GM11168 (cell line): ENCODE results near the gene ZNF414.

ENCODE experiments used
- in situ Hi-C: fragments of 300-500 bp; cut with MboI; formaldehyde crosslinking; loops from one replicate; pipeline ENCODE4 v1.12.0; 2022; ENCODE audit warnings: low sequenced_read_pairs; ENCODE audit not compliant: unreplicated experiment

ZNF414 gene

DNA sequence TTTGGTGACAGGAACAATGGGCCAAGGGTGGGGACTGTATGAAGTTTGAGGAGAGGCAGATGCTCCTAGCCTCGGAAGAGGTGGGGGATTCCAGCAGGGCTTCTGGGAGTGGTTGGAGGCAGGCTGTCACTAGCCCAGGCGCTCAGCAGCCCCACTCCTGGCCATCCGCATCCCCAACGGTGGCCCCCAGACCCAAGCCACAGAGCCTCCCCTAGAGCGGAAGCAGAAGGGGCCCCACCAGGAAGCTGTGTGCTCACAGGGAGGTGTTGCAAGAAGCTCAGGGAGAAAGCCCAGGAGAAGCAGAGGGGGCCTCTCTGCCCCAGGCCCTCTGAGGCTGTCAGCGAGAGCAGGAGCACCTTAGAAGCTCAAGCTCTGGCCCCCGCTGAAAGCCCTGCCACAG is 19.8 kb downstream of the ZNF414 start:
- in situ Hi-C loops: no loop called here

DNA sequence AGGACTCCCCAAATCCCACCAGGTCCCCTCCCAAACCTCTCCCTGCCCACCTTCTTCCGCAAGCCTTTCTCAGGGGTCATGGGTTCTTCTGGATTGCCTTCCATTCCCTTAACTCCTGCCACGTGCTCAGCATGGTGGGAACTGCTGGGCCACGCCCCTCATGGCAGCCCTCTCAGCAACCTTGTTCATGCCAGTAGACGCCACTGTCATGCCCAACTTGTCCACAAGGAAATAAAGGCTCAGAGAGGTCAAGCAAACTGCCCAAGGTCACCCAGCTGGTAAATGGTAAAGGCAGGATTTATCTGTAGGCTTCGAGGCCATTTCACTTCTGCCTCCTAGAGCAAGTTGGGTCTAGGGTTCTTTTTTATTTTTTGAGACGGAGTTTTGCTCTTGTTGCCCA is 22.4 kb downstream of the ZNF414 start:
- in situ Hi-C loops: no loop called here

DNA sequence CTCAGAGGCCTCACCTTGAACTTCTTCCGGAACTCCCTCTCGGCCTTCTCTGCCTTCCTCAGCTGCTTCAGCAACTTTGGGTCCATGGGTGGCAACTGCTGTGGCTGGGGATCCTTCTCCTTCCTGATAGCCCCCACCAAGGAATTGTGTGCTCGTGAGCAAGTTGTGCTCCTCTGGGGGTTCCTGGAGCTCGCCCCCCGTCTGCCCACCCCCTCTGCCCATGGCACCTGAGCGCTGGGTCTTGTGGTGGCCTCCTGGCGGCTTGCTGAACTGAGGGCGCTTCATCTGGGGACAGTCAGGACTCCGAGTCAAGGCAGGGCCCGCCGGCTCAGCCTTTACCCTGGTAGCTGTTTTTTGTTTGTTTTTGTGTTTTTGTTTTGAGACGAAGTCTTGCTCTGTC is 23.1 kb downstream of the ZNF414 start:
- in situ Hi-C loops: no loop called here

DNA sequence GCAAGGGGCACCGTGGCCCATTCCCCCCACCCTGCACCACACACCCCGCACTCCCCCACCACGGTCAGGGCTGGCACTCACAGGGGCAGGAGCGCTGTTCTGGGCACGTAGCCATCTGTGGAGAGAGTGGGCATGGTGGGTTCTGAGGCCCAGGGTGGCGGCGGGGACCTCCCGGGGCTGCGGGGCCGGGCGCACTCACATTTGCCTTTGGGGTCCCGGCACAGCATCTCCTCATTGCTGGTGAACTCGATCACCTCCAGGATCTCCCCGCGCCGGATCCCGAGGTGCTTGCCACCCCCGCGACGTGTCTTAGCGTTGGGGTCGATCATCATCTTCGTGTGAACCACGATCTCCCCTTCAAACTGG is 23.6 kb downstream of the ZNF414 start:
- in situ Hi-C loops: no loop called here

DNA sequence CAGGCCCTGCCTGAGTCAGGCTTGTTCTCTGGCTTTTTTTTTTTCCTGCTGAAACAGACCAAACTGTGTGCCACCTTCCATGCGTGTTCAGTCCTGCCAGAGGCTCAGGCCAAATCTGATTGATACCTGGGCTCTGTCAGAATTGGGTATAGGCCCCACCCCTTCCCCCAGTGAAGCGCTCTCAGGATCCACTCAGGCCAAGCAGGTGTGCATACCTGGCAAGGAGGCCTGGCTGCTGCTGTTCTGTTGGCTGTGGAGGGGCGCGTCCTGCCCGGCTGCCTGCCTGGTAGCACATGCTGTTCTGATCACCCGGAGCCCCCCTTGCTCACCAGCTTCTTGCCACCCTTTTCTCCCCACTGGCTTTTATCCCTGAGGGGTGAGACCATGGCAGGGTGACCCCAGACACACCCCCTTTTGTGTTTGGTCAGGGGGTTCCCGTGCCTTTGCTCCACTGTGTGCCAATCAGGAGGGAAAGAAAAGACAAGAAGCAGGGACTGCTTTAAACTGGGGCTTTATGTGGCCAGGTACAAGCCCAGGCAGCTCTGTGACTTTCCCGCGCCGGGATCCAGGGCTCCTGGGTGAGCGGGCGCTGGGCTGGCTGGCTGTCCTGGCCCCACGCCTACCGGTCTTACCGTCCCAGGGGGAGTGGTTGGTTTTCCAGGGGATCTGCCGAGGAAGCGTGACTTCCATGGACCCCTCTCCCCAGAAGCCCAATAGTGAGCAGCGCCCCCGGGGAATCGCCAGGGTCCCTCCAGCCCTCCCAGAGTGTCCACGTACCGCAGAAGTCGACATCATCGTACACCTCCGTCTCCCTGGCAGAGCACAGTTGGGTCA is 24.2 kb downstream of the ZNF414 start:
- in situ Hi-C loops: no loop called here

DNA sequence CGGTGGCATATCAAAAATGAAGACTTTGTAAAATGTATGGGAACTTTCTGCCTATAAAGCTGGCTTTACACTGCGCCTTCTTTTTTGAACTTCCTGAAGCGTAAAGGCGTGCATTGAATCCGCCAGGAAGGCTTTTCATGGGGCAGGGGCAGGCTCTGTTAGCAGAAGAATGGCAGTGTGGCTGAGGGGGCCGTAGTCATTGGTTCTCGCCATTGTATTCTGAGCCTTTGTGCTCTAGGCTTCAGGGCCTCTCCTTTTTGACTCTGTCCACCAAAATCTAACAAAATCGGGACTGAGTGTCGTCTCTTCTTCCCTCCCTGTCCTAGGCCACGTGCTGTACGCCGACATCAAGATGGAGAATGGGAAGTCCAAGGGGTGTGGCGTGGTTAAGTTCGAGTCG is 25.6 kb downstream of the ZNF414 start:
- in situ Hi-C loops: no loop called here

DNA sequence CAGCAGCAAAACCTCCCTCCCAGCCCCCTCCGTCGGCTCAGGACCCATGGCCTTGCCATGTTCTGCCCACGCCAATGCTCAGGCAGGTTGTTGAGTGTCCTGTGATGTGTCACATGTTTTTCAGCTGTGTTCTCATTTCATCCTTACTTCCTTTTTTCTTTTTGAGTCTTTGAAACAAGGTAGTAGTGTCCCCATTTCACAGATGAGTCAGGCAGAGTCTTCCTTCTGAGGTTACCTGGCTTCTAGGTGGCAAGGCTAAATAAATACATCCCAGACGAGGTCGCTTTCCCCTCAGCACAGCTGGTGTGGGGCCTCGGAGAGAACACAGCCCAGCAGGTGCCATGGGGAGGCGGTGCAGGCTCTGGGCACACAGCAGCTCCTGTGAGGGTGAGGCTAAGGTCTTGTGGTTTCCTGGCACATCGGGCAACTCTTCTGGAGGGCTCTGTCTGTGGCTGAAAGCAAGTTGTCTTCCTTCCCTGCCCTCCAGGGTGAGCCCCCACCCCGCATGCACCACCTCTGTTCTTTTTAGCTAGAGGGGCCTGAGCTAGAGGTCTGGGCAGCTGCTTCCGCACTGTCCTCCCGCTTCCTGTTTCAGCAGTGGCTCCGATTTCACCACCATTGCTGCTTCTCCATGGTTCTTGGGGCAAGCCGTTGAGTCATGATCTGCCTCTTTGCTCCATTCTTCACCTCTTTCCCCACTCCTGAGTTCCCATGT is 26.7 kb downstream of the ZNF414 start:
- in situ Hi-C loops: no loop called here

DNA sequence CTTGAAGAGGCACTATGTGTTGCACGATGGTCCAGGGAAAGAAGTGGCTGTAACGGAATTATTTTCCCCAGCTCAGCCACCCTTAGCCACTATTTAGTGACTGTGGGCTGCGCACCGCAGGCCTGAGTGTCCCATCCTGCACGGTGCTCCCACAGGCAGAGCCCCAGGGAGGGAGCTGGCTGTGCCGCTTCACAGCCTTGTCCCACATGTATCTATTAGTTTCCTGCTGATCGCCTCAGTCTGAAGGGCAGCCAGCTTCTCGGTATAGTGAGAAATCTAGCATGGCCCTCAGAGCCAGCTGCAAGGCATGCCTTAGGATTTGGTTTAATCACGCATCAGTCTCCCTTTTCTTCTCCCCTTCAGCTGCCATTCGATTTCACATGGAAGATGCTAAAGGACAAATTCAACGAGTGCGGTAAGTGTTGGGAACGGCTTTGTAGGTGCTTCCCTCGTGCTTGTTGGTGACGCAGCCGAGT is 27.3 kb downstream of the ZNF414 start:
- in situ Hi-C loops: no loop called here

DNA sequence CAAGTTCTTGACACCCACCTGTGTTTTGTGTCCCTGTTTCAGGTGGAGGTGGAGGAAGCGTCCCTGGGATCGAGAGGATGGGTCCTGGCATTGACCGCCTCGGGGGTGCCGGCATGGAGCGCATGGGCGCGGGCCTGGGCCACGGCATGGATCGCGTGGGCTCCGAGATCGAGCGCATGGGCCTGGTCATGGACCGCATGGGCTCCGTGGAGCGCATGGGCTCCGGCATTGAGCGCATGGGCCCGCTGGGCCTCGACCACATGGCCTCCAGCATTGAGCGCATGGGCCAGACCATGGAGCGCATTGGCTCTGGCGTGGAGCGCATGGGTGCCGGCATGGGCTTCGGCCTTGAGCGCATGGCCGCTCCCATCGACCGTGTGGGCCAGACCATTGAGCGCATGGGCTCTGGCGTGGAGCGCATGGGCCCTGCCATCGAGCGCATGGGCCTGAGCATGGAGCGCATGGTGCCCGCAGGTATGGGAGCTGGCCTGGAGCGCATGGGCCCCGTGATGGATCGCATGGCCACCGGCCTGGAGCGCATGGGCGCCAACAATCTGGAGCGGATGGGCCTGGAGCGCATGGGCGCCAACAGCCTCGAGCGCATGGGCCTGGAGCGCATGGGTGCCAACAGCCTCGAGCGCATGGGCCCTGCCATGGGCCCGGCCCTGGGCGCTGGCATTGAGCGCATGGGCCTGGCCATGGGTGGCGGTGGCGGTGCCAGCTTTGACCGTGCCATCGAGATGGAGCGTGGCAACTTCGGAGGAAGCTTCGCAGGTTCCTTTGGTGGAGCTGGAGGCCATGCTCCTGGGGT is 28.2 kb downstream of the ZNF414 start:
- in situ Hi-C loops: no loop called here

DNA sequence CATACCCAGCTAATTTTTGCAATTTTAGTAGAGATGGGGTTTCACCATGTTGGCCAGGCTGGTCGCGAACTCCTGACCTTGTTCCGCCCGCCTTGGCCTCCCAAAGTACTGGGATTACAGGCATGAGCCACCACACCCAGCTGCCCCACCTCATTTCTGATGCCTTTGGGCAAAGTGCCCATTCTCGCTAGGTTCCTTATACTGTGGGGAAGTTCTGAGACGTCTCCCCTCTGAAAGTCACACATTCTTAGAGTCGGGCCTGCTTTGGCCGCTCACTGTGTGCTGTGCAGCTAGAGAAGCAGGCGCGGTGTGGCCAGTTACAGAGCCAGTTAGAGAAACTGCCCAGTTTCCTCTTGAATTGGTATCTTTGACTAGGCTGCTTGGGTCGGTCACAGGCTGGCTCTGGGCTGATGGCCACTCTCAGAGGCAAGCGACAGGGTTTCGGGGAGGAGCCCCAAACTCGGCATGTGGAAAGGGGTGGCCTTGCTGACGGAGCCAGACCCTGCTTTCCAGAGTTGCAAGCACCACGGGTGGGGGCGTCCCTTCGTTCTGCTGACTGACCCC is 29.6 kb downstream of the ZNF414 start:
- in situ Hi-C loops: no loop called here

DNA sequence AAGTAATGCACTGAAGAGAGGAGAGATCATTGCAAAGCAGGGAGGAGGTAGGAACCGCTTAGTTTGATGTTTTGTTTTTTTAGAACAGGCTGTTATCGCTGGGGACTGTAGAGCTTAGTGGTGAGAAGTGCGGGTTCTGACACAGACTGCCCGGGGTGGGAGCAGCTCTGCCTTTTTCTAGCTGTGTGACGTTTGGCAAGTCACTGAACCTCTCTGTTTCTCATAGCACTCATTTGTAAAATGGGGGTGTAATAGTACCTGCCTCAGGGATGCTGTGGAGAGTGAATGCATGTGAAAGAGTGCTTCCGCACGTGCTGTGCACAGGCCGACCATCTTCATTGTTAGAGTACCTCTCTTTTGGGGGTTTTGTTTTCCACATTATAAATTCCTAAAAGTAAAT is 30.8 kb downstream of the ZNF414 start:
- in situ Hi-C loops: no loop called here

DNA sequence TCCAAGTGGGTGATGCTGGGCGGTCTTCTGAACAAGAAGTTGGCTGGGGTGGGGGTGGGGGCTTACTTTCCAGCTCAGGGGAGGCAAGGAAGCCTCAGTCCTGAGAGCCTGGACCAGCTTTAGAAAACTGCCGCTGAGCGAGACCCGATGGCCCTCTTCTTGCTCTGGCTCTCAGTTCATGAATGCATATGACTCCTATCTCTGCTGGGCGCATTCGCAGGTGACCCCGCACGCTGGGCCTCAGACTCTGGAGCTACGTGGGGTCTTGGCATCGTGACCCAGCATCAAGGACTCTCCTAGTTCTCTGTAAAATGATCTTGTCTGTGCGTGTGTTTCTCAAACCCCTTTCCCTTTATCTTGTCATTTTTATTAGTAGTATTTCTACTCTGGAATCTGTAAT is 31.3 kb downstream of the ZNF414 start:
- in situ Hi-C loops: no loop called here

DNA sequence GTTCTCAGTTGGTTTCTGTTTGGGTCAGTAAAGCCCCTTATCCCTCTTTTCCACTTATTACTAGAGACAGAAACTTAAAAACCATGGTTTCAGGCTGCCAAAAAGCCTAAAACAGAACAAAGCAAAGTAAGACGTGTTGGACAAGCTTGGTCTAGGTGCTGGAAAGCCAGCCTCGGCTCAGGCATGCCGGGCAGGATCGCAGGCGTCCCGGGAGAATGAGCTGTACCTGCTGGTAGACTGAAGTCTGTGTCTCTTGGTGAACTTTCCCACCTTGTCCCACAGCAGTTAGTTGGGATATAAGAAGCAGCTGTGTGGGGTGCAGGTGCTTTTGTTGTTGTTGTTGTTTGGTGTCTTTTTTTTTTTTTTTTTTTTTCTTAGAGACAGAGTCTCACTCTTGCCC is 32.4 kb downstream of the ZNF414 start:
- in situ Hi-C loops: no loop called here

DNA sequence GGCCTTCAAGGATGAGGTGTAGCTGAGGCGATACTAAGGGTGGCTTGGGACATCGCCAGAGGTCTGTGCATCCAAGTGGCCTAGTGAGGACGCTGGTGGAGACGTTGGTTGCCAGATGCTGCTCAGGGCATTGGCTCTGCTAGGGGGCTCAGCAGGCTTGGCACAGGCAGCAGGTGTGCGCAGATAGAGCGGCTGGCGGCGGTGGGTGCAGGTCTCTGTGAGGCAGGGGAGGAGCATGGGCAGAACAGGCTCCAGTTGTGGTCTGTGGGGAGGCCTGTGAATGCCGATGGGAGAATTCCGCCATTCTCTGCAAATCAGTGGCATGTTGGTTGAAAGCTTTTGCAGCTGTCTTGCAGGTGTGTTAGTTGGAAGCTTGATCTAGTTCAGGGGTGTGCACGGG is 32.8 kb downstream of the ZNF414 start:
- in situ Hi-C loops: no loop called here

DNA sequence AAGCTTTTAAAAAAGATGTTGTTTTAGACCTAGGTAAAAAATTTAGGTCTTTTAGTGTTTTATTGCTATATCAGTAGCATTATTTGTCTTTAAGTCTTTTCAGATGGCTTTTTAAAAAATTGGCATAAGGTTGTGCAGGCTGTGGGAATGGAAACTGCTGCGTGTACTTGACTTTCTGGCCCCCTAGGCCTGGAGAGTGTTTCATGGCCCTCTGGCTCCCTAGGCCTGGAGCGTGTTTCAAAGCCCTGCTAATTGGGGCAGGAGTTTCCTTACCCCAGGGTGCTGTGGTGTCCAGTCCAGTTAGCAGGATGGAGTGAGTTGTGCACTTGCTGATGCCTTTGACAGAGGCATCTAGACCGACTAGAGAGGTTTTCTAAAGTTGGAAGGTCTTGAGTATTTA is 35.4 kb downstream of the ZNF414 start:
- in situ Hi-C loops: no loop called here

DNA sequence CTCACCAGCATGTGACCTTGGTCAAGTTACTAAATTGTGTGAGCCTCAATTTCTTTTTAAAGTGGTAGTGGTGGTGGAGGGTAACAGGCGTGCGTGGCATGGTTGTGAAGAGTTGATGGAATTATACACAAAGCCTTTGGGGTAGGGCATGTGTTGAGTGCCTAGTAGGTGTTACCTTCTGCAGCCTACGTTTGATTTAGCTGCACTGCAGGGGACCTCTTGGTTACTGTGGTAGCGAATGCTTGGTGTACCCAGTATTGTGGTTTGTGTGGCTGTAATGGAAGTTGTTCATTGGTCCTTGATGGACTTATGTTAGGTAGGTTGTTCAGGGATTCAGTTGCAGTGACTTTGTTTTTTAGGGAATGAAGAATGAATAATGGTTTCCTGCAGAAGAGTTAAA is 36.1 kb downstream of the ZNF414 start:
- in situ Hi-C loops: no loop called here

DNA sequence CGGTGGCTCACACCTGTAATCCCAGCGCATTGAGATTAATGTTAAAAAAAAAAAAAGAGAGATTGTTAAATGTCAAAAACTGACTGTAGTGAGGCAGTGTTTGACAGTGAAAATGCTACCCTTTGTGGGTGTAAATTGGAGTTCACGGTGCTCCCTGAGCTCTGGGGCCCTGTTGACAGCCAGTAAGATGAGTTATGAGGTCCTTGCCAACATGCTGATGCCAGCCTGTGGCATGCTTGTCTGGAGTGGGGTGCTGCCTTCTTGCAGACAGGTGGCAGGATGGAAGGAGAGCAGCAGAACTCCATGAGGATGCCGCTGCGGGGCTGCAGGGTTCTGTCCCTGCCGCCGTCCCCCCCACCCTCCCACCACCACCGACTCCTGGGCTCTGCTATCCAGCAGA is 37.4 kb downstream of the ZNF414 start:
- in situ Hi-C loops: no loop called here

DNA sequence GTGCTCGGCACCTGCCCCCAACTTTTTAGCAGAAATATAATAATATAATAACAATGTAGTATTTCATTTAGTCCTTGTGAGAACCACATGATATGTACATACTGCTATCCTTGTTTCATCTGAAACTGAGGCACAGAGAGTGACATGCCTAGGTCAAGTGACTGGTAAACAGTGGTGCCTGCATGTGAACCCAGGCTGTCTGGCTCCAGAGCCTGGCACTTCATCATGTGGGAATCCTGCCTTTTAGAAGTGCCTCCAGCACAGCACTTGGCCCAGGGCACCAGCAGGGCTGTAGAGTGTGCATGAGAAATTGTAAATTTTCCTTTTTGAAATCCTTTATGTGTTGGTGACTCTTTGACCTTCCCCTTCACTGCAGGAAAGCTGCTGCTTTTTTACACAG is 39.0 kb downstream of the ZNF414 start:
- in situ Hi-C loops: no loop called here

DNA sequence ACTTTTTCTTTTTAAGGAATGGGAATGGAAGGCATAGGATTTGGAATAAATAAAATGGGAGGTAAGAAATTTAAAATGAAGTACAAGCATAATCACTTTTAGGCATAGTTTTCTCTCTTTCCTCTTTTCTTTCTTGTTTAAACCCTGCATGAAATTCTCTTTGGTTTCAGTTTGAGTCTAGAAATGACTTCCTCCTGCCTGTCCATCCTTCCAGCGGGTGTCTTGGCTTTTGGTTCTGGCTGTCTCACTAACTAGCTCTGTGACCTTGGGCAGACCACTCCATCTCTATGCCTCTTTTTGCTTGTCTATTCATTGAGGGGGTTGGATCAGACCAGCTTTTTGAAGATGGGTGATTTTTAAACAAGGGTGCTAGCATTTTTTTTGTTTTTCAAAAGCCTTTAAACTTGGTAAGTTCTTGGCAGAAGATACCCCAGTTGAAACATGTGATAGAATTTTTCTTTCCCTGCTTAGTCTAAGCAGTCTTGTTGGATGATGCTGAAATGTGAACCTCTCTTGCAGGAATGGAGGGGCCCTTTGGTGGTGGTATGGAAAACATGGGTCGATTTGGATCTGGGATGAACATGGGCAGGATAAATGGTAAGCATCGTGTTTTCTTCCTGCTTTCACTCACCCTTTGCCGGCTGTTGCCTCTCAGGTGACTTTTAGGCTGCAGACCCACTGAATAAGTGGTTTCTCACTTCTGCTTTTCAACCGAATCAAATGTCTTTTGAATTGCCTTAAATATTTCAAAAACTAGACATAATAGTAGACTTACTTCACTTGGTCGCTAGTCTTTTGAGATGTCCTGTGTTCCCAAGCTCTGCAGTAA is 40.1 kb downstream of the ZNF414 start:
- in situ Hi-C loops: no loop called here
